WERI-Rb-1 (cell line): ENCODE results near the gene GPR55.

ENCODE experiments used
- DNase-seq: peaks from one replicate; pipeline ENCODE4 v3.0.0-alpha.2; 2020
- H3K27ac ChIP-seq: fragments of 250-450 bp; sonication (Bioruptor Pico); 2 replicates; pipeline ENCODE4 v1.5.1; 2020; ENCODE audit warnings: mild to moderate bottlenecking, moderate library complexity
- H3K27me3 ChIP-seq: fragments of 250-450 bp; sonication (Bioruptor Pico); 2 replicates; pipeline ENCODE4 v1.5.1; 2021; ENCODE audit warnings: mild to moderate bottlenecking, low read depth, moderate library complexity; ENCODE audit not compliant: insufficient read depth, severe bottlenecking
- H3K36me3 ChIP-seq: fragments of 250-450 bp; sonication (Bioruptor Pico); 2 replicates; pipeline ENCODE4 v1.5.1; 2020; ENCODE audit warnings: mild to moderate bottlenecking, moderate library complexity
- H3K4me3 ChIP-seq: 2 replicates; pipeline ENCODE4 v1.5.1; 2011; ENCODE audit warnings: low read depth, mild to moderate bottlenecking, control low read depth, low read length
- H3K9me3 ChIP-seq: fragments of 250-450 bp; sonication (Bioruptor Pico); 2 replicates; pipeline ENCODE4 v1.5.1; 2021; ENCODE audit warnings: mild to moderate bottlenecking, moderate library complexity; ENCODE audit not compliant: severe bottlenecking
- TF ChIP-seq, protein P1 (sequence below): IDR thresholded peaks from 2 replicates; pipeline ENCODE4 v1.5.1; 2011; ENCODE audit warnings: low read depth, mild to moderate bottlenecking, control low read depth, inconsistent platforms, low read length

GPR55 gene

DNA sequence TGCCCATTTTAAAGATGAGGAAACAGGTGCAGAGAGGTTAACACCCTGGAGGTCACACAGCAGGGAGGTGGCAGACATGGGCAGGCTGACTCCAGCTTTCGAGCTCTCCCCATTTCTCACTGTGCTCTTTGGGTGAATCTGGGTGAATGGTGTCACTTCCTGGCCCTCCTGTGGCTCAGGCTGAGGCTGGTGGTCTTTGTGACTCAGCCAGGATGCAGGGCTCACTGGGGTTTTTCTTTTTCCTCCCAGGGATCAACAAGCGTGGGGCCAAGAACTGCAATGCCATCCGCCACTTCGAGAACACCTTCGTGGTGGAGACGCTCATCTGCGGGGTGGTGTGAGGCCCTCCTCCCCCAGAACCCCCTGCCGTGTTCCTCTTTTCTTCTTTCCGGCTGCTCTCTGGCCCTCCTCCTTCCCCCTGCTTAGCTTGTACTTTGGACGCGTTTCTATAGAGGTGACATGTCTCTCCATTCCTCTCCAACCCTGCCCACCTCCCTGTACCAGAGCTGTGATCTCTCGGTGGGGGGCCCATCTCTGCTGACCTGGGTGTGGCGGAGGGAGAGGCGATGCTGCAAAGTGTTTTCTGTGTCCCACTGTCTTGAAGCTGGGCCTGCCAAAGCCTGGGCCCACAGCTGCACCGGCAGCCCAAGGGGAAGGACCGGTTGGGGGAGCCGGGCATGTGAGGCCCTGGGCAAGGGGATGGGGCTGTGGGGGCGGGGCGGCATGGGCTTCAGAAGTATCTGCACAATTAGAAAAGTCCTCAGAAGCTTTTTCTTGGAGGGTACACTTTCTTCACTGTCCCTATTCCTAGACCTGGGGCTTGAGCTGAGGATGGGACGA, 47.1 kb downstream of the GPR55 start:
- H3K4me3 ChIP-seq = no peak overlapping the region
- H3K27ac ChIP-seq = no peak overlapping the region
- DNase-seq = no peak
- peaks cover 58% of the 10 kb centered on the region for H3K36me3 ChIP-seq
- H3K27me3 ChIP-seq = no peaks in the 10 kb centered on the region
- TF ChIP-seq, protein P1, sequence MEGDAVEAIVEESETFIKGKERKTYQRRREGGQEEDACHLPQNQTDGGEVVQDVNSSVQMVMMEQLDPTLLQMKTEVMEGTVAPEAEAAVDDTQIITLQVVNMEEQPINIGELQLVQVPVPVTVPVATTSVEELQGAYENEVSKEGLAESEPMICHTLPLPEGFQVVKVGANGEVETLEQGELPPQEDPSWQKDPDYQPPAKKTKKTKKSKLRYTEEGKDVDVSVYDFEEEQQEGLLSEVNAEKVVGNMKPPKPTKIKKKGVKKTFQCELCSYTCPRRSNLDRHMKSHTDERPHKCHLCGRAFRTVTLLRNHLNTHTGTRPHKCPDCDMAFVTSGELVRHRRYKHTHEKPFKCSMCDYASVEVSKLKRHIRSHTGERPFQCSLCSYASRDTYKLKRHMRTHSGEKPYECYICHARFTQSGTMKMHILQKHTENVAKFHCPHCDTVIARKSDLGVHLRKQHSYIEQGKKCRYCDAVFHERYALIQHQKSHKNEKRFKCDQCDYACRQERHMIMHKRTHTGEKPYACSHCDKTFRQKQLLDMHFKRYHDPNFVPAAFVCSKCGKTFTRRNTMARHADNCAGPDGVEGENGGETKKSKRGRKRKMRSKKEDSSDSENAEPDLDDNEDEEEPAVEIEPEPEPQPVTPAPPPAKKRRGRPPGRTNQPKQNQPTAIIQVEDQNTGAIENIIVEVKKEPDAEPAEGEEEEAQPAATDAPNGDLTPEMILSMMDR = no peak
- no peaks in the 10 kb centered on the region for H3K9me3 ChIP-seq

DNA sequence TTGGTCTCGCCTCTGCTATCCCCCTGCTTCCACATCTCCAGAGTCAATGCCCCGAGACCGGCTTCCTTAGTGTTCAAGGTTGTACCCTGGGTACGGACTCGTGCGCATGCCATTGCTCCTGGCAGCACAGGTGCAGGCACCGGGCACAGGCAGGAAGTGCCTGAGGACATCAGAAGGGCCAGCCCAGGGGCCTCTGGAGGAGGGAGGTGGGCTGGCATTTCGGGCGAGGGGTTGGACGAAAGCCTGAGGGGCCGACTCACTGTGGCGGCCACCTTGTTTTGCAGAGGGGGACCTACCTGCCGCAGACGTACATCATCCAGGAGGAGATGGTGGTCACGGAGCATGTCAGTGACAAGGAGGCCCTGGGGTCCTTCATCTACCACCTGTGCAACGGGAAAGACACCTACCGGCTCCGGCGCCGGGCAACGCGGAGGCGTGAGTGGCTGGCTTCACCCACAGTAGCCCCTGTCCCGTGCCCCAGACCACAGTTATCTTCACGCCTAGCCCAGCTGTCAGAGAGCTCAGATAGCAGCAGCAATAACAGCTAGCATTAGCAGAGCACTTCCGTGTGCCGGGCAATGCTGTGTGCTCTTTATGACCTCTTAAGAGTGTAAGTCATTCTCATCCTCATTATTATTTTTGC, 47.8 kb downstream of the GPR55 start:
- Histone ChIP-seq H3K9me3 (no peaks in the 10 kb centered on the region), H3K27ac (no peak overlapping the region), H3K36me3 (peaks cover 63% of the 10 kb centered on the region), H3K4me3 (no peak overlapping the region), H3K27me3 (no peaks in the 10 kb centered on the region)
- TF ChIP-seq, protein P1 = no peak
- DNase-seq = no peak

DNA sequence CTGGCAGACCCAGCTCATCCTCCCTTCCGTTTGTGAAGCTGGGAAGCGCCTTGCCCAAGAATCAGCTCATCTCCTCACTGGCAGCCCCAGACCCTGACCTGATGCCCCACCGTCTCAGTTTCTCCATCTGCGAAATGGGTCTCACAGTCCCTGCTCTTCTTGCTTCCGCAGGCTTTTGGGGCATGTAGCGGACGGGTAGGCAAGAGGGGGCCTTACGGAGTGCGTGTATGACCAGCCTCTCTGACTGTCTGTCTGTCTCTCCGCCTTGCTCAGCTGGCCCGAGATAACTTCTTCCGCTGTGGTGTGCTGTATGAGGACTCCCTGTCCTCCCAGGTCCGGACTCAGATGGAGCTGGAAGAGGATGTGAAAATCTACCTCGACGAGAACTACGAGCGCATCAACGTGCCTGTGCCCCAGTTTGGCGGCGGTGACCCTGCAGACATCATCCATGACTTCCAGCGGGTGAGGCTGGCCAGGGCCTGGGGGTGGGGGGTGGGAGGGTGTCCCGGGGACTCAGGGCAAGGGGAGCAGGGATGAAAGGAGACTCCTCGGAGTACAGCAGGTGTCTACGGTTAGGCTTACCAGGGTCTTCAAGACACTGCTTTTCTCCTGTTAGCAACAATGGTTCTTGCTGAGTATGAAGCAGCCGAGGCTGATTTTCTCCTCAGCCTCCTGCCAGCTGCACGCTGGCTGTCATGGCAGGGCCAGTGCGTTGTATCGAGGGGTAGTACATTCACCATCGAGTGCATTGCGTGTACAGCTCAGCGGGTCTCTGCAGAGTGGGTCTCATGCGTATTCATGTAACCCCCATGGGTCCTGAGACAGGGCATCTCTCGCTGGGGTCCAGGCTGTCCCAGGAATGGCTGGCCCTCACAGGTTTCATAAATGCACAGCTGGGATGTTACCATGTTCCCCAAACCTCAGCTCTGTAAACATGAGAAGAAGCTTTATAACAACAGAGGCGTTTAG, 49.4 kb downstream of the GPR55 start:
- Histone ChIP-seq H3K36me3 (peaks cover 64% of the 10 kb centered on the region), H3K27me3 (no peaks in the 10 kb centered on the region), H3K4me3 (no peak overlapping the region), H3K27ac (no peak overlapping the region), H3K9me3 (no peaks in the 10 kb centered on the region)
- no peak for DNase-seq
- TF ChIP-seq, protein P1 = no peak

DNA sequence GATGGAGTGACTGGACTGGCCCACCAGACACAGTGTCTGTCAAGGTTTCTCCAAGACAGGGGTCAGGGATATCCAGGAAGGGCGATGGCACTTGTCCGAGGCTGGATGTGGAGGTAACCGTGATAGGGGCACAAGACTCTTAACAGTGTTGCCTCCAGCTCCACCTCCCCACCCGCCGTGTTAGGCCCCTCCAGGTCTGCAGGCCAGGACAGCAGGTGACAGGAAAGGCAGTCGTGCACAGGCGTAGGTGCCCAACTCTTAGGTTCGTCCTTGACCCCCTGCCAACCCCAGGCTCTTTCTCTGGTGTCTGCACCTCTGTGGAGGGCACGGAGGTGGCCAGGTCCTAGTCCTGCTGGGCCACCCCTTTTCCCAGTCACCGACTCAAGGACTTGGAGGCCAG, 50.2 kb downstream of the GPR55 start:
- H3K27ac ChIP-seq = no peak overlapping the region
- peaks cover 64% of the 10 kb centered on the region for H3K36me3 ChIP-seq
- no peaks in the 10 kb centered on the region for H3K27me3 ChIP-seq
- no peak overlapping the region for H3K4me3 ChIP-seq
- TF ChIP-seq, protein P1 = no peak
- no peak for DNase-seq
- H3K9me3 ChIP-seq = no peaks in the 10 kb centered on the region

DNA sequence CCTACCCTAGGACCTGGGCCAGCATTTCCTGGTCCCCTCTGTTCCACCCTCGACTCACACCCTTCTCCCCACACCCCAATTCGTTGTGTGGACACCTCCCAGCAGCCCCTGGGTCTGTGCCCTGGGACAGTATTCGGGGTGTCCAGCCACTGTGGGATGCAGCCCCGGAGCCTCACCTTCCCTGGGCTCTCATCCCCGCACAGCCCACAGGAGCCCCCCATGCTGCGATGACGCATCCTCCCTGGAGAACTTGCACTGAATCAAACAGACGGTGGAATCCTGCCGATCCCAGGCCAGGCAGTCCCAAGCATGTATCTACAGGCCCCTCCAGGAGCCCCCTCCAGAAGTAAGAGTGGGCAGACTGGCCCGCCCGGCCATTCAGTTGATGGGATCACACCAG, 50.6 kb downstream of the GPR55 start:
- TF ChIP-seq, protein P1 = no peak
- Histone ChIP-seq H3K27me3 (no peaks in the 10 kb centered on the region), H3K36me3 (peaks cover 64% of the 10 kb centered on the region), H3K27ac (no peak overlapping the region), H3K4me3 (no peak overlapping the region), H3K9me3 (no peaks in the 10 kb centered on the region)
- DNase-seq = no peak
